HAP-1 (cell line): ENCODE results near the gene TMPRSS3.

Experiments
- DNase-seq, 2 experiments: peaks; one replicate each; pipeline ENCODE4 v3.0.0-alpha.2; 2016 to 2020; ENCODE audit warnings: low spot score in 2 of 2
- H3K27me3 ChIP-seq: fragments of 250-450 bp; sonication (Bioruptor Pico); 2 replicates; pipeline ENCODE4 v1.5.1; 2020; ENCODE audit warnings: low read depth, mild to moderate bottlenecking, moderate library complexity
- H3K36me3 ChIP-seq: fragments of 250-450 bp; sonication (Bioruptor Pico); replicated peaks from 2 replicates; pipeline ENCODE4 v1.5.1; 2020; ENCODE audit warnings: mild to moderate bottlenecking
- H3K4me1 ChIP-seq: fragments of 250-450 bp; sonication (Bioruptor Pico); 2 replicates; pipeline ENCODE4 v1.5.1; 2020; ENCODE audit warnings: mild to moderate bottlenecking
- H3K4me3 ChIP-seq: fragments of 250-450 bp; sonication (Bioruptor Pico); 2 replicates; pipeline ENCODE4 v1.5.1; 2020; ENCODE audit warnings: mild to moderate bottlenecking, moderate library complexity
- H3K9me3 ChIP-seq: fragments of 250-450 bp; sonication (Bioruptor Pico); 2 replicates; pipeline ENCODE4 v1.5.1; 2020; ENCODE audit warnings: mild to moderate bottlenecking, moderate library complexity
- in situ Hi-C: fragments of 300-500 bp; cut with MboI; formaldehyde crosslinking; loops from 3 replicates; pipeline ENCODE4 v1.14.3; 2020; ENCODE audit warnings: low sequenced_read_pairs, inconsistent platforms, mixed read lengths

TMPRSS3 gene

GRCh38 chr21:42396799-42397745 lies 1.2 kb upstream of the TMPRSS3 start:
- Histone ChIP-seq H3K4me3 (no peak overlapping the region), H3K27me3 (no peaks in the 10 kb centered on the region), H3K9me3 (no peaks in the 10 kb centered on the region), H3K36me3 (no peaks in the 10 kb centered on the region), H3K4me1 (no peaks in the 10 kb centered on the region)
- DNase-seq: no peak
- in situ Hi-C loops: no loop called here

DNA sequence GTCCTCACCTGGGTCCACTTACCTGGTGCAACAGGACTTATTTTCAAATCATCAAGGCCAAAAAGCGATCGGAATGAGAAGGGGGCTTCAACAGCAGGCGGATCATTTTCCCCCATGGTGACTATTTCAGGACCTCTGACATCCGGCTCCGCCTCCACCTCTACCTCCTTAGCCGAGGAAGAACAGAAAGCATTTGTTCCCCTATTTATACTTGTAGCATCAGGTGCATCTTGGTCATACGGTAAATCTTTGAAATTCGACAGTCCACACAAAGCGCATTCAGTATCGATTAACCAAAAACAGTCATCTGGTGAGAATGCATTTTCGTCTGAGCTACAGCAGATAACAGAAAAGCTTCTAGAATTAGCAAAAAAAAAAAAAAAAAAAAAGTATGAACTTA lies 550 bp downstream of the TMPRSS3 start:
- no peak overlapping the region for H3K4me3 ChIP-seq
- H3K4me1 ChIP-seq: no peaks in the 10 kb centered on the region
- H3K9me3 ChIP-seq: no peaks in the 10 kb centered on the region
- H3K27me3 ChIP-seq: no peaks in the 10 kb centered on the region
- no peak for DNase-seq
- in situ Hi-C loops: no loop called here
- no peaks in the 10 kb centered on the region for H3K36me3 ChIP-seq

DNA sequence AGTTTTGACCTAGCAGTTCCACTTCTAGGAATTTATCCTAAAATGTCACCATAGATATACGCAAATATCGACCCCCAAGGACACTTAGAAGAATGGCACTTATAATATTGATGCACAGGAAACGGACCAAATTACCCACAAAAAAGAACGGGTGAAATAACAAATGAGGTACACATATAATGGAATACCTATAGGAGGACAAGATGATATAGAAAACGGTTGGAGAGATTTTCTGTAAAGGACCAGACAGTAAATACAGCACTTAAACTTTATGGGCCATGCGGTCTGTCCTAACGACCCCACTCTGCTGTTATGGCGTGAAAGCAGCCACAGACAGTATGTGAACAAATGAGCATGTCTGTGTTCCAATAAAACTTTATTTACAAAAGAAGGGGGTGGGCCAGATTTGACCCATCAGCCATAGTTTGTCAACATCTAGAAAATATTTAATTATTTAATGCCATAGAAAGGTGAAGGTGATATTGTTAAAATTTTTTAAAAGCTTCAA lies 2.4 kb downstream of the TMPRSS3 start:
- Histone ChIP-seq H3K36me3 (no peaks in the 10 kb centered on the region), H3K27me3 (no peaks in the 10 kb centered on the region), H3K9me3 (no peaks in the 10 kb centered on the region), H3K4me3 (no peak overlapping the region), H3K4me1 (no peaks in the 10 kb centered on the region)
- DNase-seq: no peak
- in situ Hi-C loops: no loop called here

DNA sequence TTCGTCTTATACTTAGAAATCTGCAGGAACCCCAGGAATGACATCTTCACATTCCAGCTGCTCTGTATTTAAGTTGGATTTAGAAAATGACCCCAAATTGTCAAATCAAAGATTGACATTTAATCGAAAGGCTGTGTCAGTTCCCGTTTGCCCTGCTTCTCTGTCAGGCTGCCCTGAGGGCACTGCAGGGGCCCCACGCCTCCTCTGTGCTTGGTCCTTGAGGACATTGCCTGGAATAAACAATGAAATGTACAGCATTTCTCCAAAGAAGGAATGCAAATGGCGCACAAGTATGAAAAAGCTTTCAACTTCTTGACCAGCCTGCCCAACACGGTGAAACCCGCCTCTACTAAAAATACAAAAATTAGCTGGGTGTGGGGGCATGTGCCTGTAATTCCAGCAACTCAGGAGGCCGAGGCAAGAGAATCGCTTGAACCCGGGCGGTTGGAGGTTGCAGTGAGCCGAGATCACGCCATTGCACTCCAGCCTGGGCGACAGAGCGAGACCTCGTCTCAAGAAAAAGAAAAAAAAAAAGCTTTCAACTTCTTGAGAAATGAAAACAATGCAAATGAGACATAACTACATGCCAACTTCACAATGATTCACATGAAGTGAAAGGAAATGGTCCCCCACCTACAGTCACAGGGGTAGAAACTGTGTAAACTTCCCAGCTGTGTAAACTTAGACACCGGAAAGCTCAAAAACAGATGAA lies 3.0 kb downstream of the TMPRSS3 start:
- H3K27me3 ChIP-seq: no peaks in the 10 kb centered on the region
- H3K4me1 ChIP-seq: no peaks in the 10 kb centered on the region
- H3K36me3 ChIP-seq: no peaks in the 10 kb centered on the region
- in situ Hi-C loops: no loop called here
- DNase-seq: no peak
- no peak overlapping the region for H3K4me3 ChIP-seq
- H3K9me3 ChIP-seq: no peaks in the 10 kb centered on the region

DNA sequence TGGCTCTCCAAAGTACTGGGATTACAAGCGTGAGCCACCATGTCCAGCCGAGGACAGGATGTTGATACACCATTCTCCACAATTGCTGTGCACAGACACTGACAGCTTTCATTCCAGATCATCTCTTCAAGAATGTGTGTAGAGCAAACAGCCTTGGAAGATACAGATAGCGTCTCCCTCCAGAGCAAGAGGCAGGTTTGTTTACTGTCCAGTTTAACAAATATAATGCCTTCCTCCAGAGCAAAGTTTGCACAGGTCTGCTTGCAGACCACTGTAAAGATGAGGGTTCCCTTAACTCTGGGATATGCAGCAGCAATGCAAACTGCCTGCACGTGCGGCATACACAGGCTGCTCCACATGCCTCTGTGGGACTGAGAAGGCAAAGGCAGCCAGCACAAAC lies 4.6 kb downstream of the TMPRSS3 start:
- in situ Hi-C loops: no loop called here
- Histone ChIP-seq H3K36me3 (no peaks in the 10 kb centered on the region), H3K4me1 (no peaks in the 10 kb centered on the region), H3K9me3 (no peaks in the 10 kb centered on the region), H3K27me3 (no peaks in the 10 kb centered on the region), H3K4me3 (no peak overlapping the region)
- DNase-seq: no peak

- in situ Hi-C loops: no loop called here
- Histone ChIP-seq H3K27me3 (no peaks in the 10 kb centered on the region), H3K4me3 (no peak overlapping the region), H3K9me3 (no peaks in the 10 kb centered on the region), H3K4me1 (no peaks in the 10 kb centered on the region), H3K36me3 (no peaks in the 10 kb centered on the region)
- no peak for DNase-seq
Measured at GRCh38 chr21:42390696-42391095, 5.2 kb downstream of the TMPRSS3 start.

DNA sequence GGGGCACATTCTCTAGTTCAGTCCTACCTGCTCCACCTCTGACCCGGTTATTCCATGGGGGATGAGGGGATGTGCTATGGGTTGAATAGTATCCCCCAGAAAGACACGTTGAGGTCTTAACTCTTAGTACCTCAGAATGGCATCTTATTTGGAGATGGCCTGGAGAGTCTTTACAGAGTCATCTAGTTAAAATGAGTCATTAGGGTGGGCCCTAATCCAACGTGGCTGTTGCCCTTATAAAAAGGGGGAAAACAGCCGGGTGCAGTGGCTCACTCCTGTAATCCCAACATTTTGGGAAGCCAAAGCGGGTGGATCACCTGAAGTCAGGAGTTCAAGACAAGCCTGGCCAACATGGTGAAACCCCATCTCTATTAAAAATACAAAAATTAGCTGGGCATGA lies 5.7 kb downstream of the TMPRSS3 start:
- no peaks in the 10 kb centered on the region for H3K4me1 ChIP-seq
- no peaks in the 10 kb centered on the region for H3K36me3 ChIP-seq
- H3K9me3 ChIP-seq: no peaks in the 10 kb centered on the region
- no peak for DNase-seq
- no peaks in the 10 kb centered on the region for H3K27me3 ChIP-seq
- H3K4me3 ChIP-seq: no peak overlapping the region
- in situ Hi-C loops: no loop called here

DNA sequence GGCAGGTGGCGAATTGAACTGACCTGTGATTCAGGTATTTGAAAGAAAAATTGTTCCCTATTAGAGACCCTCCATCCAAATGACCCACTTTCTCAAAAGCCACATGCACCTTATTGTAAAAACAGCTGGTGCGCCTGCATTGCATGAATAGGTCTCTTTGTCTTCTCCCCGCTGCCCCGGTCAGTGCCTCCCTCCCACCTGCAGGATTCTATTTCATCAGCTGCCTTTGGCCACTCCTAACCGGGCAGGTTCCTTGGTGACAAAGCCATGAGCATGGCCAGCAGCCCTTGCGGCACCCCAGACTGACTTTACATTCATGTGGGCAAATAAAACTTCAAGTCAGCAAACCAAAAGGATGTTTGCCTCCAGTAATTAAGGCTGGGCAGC lies 6.4 kb downstream of the TMPRSS3 start:
- in situ Hi-C loops: no loop called here
- Histone ChIP-seq H3K9me3 (no peaks in the 10 kb centered on the region), H3K4me1 (no peaks in the 10 kb centered on the region), H3K27me3 (no peaks in the 10 kb centered on the region), H3K36me3 (no peaks in the 10 kb centered on the region), H3K4me3 (no peak overlapping the region)
- DNase-seq: no peak

DNA sequence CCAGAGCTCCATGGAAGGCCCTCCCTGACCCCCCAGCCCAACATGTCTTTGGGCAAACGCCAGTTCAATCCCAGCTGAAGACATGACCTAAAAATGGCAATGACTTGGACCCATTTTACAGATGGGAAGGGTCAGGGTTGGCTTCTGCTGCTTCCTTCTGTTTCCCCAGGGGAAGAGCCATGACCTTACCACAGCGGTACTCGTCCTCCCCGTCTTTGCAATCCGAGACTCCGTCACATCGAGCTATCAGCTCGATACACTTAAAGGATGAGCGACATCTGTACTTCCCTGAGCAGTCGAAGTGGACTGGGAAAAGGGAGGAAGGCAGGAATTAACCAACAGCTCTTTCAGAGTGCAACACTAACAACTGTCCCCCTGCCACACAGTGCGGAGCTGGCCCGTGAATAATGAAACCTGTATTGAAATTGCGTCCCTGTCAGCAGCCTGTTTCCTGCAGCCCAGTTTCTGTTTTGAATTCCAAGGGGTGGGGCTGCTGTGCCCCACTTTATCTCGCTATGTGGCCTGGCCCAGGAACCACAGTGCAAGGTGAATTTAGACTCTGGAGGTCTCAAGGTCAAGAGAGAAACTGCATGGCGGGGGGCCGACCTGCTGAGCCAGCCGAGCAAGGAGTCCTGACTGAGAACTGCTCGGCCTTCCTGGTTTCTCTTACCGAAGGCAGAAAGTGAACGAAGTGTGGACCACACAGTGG lies 7.0 kb downstream of the TMPRSS3 start:
- Histone ChIP-seq H3K27me3 (no peaks in the 10 kb centered on the region), H3K4me1 (no peaks in the 10 kb centered on the region), H3K36me3 (no peaks in the 10 kb centered on the region), H3K9me3 (no peaks in the 10 kb centered on the region), H3K4me3 (no peak overlapping the region)
- no peak for DNase-seq
- in situ Hi-C loops: no loop called here

DNA sequence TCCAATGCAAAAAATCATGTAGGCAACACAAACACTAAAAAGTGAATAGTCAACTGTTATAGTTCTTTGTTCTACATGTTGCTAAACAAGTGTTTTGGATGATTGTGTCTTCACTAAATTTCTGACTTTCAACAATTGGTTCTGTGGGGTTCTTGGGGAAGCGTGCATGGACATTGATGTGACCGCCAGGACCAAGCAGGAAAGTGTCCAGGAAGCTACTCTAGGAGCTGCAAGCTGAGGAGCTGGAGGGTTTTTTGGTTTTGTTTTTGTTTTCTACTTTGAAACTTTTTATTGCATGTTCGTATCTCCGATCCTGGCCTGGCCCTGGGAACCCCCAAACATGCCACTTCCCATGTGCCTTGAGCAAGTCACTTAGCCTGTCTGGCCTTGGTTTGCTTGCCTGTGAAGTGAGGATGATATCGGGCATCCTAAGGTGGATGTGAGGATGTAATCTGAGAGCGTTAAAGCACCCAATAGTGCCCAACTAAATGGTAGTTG lies 8.0 kb downstream of the TMPRSS3 start:
- Histone ChIP-seq H3K36me3 (no peaks in the 10 kb centered on the region), H3K9me3 (no peaks in the 10 kb centered on the region), H3K4me3 (no peak overlapping the region), H3K4me1 (no peaks in the 10 kb centered on the region), H3K27me3 (no peaks in the 10 kb centered on the region)
- in situ Hi-C loops: no loop called here
- DNase-seq: no peak

GRCh38 chr21:42387164-42387563 lies 8.7 kb downstream of the TMPRSS3 start:
- no peaks in the 10 kb centered on the region for H3K36me3 ChIP-seq
- H3K4me1 ChIP-seq: no peaks in the 10 kb centered on the region
- H3K9me3 ChIP-seq: no peaks in the 10 kb centered on the region
- no peak for DNase-seq
- H3K4me3 ChIP-seq: no peak overlapping the region
- in situ Hi-C loops: no loop called here
- H3K27me3 ChIP-seq: no peaks in the 10 kb centered on the region

- H3K4me3 ChIP-seq: no peak overlapping the region
- no peaks in the 10 kb centered on the region for H3K4me1 ChIP-seq
- no peaks in the 10 kb centered on the region for H3K36me3 ChIP-seq
- in situ Hi-C loops: no loop called here
- no peaks in the 10 kb centered on the region for H3K9me3 ChIP-seq
- no peak for DNase-seq
- no peaks in the 10 kb centered on the region for H3K27me3 ChIP-seq
Measured at GRCh38 chr21:42386034-42386591, 9.7 kb downstream of the TMPRSS3 start.

DNA sequence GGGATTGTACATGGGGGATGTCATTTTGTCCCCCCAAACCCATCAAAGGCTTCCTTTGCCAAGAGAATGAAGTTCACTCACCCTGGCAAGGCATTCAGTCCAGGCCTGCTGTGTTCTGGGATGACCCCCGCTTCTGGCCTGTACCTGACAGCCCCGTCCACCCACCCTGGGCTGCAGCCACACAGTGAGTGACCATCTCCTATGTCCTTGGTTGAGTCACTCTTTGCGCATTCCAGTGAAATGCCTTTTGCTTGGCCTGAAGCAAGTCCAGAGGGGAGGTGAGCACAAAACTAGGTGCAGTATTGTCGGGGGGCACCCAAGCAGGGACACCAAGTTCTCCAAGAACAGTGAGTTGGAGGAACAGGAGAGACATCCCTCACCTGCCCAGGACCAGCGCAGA lies 10.2 kb downstream of the TMPRSS3 start:
- in situ Hi-C loops: no loop called here
- no peak for DNase-seq
- Histone ChIP-seq H3K27me3 (no peaks in the 10 kb centered on the region), H3K36me3 (no peaks in the 10 kb centered on the region), H3K4me3 (no peak overlapping the region), H3K4me1 (no peaks in the 10 kb centered on the region), H3K9me3 (no peaks in the 10 kb centered on the region)
